ENCODE data around the gene AFF4. TPM values are rescaled to one million over a fixed set of nuclear protein-coding genes. Genes with fewer than 3 reads are reported as not detected.

The AFF4 gene
- total and polyA plus RNA-seq, 10 of the 15 experiments (the other 5 are each of a cell fraction or from before 2014, with no cell fraction given): 1.1 to 20.2 (median 10.4) TPM

DNA sequence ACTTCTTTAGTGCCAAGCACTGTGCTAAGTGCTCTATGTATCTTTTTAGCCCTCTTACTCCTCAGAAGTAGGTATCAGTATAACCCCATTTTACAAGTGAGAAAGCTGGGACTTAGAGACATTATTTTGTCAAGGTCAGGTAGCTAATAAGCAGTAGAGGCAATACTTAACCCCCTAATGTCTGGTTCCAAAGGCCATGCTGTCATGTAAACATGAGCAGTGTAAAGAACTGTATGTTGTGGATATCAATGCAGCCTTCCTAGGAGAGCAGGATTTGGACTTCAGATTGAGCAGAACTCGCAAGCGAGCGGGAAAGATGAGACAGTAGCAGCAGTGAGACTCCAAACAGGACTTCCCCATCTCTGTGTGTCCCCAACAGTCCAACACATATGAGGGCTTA, 129.4 kb downstream of the AFF4 start (continued):
- TF ChIP-seq, protein P1, sequence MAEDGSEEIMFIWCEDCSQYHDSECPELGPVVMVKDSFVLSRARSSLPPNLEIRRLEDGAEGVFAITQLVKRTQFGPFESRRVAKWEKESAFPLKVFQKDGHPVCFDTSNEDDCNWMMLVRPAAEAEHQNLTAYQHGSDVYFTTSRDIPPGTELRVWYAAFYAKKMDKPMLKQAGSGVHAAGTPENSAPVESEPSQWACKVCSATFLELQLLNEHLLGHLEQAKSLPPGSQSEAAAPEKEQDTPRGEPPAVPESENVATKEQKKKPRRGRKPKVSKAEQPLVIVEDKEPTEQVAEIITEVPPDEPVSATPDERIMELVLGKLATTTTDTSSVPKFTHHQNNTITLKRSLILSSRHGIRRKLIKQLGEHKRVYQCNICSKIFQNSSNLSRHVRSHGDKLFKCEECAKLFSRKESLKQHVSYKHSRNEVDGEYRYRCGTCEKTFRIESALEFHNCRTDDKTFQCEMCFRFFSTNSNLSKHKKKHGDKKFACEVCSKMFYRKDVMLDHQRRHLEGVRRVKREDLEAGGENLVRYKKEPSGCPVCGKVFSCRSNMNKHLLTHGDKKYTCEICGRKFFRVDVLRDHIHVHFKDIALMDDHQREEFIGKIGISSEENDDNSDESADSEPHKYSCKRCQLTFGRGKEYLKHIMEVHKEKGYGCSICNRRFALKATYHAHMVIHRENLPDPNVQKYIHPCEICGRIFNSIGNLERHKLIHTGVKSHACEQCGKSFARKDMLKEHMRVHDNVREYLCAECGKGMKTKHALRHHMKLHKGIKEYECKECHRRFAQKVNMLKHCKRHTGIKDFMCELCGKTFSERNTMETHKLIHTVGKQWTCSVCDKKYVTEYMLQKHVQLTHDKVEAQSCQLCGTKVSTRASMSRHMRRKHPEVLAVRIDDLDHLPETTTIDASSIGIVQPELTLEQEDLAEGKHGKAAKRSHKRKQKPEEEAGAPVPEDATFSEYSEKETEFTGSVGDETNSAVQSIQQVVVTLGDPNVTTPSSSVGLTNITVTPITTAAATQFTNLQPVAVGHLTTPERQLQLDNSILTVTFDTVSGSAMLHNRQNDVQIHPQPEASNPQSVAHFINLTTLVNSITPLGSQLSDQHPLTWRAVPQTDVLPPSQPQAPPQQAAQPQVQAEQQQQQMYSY (CRISPR knock-in tag; IDR thresholded peaks at IDR 0.05): no peak
- TF ChIP-seq CHD4 (IDR thresholded peaks at IDR 0.05): no peak
- TF ChIP-seq, protein P2, sequence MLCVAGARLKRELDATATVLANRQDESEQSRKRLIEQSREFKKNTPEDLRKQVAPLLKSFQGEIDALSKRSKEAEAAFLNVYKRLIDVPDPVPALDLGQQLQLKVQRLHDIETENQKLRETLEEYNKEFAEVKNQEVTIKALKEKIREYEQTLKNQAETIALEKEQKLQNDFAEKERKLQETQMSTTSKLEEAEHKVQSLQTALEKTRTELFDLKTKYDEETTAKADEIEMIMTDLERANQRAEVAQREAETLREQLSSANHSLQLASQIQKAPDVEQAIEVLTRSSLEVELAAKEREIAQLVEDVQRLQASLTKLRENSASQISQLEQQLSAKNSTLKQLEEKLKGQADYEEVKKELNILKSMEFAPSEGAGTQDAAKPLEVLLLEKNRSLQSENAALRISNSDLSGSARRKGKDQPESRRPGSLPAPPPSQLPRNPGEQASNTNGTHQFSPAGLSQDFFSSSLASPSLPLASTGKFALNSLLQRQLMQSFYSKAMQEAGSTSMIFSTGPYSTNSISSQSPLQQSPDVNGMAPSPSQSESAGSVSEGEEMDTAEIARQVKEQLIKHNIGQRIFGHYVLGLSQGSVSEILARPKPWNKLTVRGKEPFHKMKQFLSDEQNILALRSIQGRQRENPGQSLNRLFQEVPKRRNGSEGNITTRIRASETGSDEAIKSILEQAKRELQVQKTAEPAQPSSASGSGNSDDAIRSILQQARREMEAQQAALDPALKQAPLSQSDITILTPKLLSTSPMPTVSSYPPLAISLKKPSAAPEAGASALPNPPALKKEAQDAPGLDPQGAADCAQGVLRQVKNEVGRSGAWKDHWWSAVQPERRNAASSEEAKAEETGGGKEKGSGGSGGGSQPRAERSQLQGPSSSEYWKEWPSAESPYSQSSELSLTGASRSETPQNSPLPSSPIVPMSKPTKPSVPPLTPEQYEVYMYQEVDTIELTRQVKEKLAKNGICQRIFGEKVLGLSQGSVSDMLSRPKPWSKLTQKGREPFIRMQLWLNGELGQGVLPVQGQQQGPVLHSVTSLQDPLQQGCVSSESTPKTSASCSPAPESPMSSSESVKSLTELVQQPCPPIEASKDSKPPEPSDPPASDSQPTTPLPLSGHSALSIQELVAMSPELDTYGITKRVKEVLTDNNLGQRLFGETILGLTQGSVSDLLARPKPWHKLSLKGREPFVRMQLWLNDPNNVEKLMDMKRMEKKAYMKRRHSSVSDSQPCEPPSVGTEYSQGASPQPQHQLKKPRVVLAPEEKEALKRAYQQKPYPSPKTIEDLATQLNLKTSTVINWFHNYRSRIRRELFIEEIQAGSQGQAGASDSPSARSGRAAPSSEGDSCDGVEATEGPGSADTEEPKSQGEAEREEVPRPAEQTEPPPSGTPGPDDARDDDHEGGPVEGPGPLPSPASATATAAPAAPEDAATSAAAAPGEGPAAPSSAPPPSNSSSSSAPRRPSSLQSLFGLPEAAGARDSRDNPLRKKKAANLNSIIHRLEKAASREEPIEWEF (IDR thresholded peaks at IDR 0.05; ENCODE audit: insufficient replicate concordance, low read depth, low read length): no peak
- TF ChIP-seq, protein P3, sequence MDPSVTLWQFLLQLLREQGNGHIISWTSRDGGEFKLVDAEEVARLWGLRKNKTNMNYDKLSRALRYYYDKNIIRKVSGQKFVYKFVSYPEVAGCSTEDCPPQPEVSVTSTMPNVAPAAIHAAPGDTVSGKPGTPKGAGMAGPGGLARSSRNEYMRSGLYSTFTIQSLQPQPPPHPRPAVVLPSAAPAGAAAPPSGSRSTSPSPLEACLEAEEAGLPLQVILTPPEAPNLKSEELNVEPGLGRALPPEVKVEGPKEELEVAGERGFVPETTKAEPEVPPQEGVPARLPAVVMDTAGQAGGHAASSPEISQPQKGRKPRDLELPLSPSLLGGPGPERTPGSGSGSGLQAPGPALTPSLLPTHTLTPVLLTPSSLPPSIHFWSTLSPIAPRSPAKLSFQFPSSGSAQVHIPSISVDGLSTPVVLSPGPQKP (IDR thresholded peaks at IDR 0.05; ENCODE audit: low read depth, low read length): no peak
- TF ChIP-seq YY1 (IDR thresholded peaks at IDR 0.05; ENCODE audit: low read depth, low read length): no peak
- TF ChIP-seq, protein P4, sequence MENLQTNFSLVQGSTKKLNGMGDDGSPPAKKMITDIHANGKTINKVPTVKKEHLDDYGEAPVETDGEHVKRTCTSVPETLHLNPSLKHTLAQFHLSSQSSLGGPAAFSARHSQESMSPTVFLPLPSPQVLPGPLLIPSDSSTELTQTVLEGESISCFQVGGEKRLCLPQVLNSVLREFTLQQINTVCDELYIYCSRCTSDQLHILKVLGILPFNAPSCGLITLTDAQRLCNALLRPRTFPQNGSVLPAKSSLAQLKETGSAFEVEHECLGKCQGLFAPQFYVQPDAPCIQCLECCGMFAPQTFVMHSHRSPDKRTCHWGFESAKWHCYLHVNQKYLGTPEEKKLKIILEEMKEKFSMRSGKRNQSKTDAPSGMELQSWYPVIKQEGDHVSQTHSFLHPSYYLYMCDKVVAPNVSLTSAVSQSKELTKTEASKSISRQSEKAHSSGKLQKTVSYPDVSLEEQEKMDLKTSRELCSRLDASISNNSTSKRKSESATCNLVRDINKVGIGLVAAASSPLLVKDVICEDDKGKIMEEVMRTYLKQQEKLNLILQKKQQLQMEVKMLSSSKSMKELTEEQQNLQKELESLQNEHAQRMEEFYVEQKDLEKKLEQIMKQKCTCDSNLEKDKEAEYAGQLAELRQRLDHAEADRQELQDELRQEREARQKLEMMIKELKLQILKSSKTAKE (IDR thresholded peaks at IDR 0.05; ENCODE audit: low read depth, poor library complexity, severe bottlenecking): no peak
- TF ChIP-seq MEF2A (IDR thresholded peaks at IDR 0.05; ENCODE audit: insufficient read depth, low read depth, low read length): no peak
- TF ChIP-seq, protein P5, sequence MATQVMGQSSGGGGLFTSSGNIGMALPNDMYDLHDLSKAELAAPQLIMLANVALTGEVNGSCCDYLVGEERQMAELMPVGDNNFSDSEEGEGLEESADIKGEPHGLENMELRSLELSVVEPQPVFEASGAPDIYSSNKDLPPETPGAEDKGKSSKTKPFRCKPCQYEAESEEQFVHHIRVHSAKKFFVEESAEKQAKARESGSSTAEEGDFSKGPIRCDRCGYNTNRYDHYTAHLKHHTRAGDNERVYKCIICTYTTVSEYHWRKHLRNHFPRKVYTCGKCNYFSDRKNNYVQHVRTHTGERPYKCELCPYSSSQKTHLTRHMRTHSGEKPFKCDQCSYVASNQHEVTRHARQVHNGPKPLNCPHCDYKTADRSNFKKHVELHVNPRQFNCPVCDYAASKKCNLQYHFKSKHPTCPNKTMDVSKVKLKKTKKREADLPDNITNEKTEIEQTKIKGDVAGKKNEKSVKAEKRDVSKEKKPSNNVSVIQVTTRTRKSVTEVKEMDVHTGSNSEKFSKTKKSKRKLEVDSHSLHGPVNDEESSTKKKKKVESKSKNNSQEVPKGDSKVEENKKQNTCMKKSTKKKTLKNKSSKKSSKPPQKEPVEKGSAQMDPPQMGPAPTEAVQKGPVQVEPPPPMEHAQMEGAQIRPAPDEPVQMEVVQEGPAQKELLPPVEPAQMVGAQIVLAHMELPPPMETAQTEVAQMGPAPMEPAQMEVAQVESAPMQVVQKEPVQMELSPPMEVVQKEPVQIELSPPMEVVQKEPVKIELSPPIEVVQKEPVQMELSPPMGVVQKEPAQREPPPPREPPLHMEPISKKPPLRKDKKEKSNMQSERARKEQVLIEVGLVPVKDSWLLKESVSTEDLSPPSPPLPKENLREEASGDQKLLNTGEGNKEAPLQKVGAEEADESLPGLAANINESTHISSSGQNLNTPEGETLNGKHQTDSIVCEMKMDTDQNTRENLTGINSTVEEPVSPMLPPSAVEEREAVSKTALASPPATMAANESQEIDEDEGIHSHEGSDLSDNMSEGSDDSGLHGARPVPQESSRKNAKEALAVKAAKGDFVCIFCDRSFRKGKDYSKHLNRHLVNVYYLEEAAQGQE (IDR thresholded peaks at IDR 0.05; ENCODE audit: low read depth, low read length): no peak
- TF ChIP-seq EP300 (IDR thresholded peaks at IDR 0.05; ENCODE audit: borderline replicate concordance in 1 of 2, control insufficient read depth in 1 of 2, low read depth in 2 of 2, low read length in 2 of 2): no peak
